GM12864 (cell line): ENCODE data around the gene NDUFAF4.

Experiments
- DNase-seq: peaks from one replicate; pipeline ENCODE4 v3.0.0-alpha.2; 2011; ENCODE audit warnings: low read depth
- H3K4me3 ChIP-seq: 2 replicates; pipeline ENCODE4 v1.5.1; 2011; ENCODE audit warnings: mild to moderate bottlenecking, low read depth, low read length, control low read depth
- TF ChIP-seq, protein P1 (sequence below): IDR thresholded peaks from 2 replicates; pipeline ENCODE4 v1.5.1; 2011; ENCODE audit warnings: low read depth, mild to moderate bottlenecking, moderate library complexity, low read length, control low read depth, inconsistent platforms; ENCODE audit errors: missing control alignments

The NDUFAF4 gene

DNA sequence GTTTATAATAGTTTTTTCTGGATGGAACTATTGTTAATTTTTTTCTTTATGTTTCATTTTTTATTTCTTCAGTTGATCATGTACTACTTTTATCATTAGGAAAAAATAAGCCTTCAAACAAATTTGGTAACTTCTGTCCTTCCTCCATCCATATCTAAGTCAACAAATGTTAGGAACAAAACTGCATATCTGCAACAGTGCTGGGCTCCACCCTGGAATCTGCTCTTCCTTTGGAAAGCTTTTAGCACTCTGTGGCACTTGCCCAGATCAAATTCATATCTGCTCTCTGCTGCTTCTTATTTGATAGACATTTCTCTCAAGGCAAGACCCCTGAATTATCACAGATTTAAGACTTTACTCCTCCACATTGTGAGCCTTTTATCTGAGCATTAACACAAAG, 36.1 kb downstream of the NDUFAF4 start:
- TF ChIP-seq, protein P1, sequence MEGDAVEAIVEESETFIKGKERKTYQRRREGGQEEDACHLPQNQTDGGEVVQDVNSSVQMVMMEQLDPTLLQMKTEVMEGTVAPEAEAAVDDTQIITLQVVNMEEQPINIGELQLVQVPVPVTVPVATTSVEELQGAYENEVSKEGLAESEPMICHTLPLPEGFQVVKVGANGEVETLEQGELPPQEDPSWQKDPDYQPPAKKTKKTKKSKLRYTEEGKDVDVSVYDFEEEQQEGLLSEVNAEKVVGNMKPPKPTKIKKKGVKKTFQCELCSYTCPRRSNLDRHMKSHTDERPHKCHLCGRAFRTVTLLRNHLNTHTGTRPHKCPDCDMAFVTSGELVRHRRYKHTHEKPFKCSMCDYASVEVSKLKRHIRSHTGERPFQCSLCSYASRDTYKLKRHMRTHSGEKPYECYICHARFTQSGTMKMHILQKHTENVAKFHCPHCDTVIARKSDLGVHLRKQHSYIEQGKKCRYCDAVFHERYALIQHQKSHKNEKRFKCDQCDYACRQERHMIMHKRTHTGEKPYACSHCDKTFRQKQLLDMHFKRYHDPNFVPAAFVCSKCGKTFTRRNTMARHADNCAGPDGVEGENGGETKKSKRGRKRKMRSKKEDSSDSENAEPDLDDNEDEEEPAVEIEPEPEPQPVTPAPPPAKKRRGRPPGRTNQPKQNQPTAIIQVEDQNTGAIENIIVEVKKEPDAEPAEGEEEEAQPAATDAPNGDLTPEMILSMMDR = no peak
- no peak overlapping the region for H3K4me3 ChIP-seq
- DNase-seq = no peak

DNA sequence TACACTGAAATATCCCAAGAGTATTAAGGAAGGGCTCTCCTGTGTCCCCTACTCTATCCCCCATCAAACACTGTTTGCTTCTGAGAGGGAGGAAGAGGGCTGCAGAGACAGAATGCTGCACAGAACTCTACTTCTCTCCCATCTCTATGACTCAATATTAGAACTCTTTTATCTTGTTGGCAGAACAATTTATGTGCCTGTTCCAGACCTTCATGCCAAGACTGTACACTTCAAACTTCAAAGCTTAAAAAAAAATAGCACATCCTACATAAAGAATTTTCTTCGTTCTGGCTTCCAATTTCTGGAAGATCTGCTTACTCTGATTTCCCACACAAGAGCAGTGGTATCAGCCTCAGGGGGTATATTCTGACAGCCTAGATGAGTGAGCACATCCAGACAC, 40.8 kb downstream of the NDUFAF4 start:
- TF ChIP-seq, protein P1 = no peak
- no peak overlapping the region for H3K4me3 ChIP-seq
- no peak for DNase-seq

DNA sequence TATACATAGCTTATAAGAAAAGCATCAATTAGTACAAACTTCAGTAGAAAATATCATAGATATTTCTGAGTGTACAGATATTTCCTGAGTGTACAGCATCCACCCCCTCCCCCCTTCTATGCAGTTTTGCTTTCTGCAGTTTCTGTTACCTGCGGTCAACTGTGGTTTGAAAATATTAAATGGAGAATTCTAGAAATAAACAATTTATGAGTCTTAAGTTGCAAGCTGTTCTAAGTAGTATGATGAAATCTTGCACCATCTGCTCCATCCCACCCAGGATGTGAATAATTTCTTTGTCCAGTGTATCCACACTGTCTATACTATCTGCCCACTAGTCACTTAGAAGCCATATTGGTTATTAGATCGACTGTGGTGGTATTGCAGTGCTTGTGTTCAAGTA, 44.6 kb downstream of the NDUFAF4 start:
- no peak overlapping the region for H3K4me3 ChIP-seq
- TF ChIP-seq, protein P1 = no peak
- peak; percentile 26 for DNase-seq

DNA sequence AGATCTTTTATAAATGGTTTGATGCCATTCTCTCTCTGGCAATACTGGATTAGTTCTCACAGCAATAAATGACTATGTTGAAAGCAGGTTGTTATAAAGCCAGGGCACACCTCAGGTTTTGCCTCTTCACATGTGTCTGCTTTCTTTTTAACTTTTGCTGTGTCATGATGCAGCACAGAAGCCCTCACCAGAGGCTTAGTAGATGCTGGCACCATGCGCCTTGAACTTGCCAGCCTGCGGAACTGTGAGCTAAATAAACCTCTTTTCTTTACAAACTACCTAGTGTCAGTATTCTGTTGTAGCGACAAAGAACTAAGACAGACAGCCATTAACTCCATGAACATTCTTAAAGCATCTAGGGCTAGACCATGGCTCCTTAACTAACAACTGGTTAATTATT, 45.1 kb downstream of the NDUFAF4 start:
- TF ChIP-seq, protein P1 = no peak
- DNase-seq = no peak
- H3K4me3 ChIP-seq = no peak overlapping the region

DNA sequence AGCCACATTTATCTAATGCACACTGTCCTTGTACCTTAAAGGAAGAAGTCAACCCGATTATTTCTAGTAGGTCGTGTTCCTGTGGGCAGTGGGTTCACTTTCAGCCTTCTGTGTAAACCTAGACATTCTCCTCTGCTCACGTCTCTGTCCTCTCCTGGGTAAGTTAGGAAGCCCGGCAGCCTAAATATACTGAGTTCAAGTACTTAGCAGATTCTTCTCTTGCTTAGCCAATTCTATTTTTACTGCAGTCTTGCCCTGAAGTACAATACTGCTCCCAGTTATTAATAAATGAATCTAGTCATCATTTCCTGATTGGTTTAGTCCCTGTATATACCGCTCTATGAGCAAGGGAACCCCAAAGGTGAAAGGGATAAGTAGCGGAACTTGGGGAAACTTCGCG, 45.8 kb downstream of the NDUFAF4 start:
- TF ChIP-seq, protein P1 = no peak

DNA sequence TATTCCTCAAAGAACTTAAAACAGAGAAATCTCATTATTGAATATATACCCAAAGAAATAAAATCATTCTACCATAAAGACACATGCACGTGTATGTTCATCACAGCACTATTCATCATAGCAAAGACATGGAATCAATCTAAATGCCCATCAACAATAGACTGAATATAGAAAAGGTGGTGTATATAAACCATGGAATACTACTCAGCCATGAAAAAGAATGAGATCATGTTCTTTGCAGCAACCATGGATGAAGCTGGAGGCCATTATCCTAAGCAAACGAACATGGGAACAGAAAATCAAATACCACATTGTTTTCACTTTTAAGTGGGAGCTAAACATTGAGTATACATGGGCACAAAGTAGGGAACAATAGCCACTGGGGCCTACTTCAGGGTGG, 48.1 kb downstream of the NDUFAF4 start:
- H3K4me3 ChIP-seq = no peak overlapping the region
- DNase-seq = no peak
- TF ChIP-seq, protein P1 = no peak

More for the DNA sequence above, 45.8 kb downstream of the NDUFAF4 start:
- DNase-seq = no peak
- no peak overlapping the region for H3K4me3 ChIP-seq

DNA sequence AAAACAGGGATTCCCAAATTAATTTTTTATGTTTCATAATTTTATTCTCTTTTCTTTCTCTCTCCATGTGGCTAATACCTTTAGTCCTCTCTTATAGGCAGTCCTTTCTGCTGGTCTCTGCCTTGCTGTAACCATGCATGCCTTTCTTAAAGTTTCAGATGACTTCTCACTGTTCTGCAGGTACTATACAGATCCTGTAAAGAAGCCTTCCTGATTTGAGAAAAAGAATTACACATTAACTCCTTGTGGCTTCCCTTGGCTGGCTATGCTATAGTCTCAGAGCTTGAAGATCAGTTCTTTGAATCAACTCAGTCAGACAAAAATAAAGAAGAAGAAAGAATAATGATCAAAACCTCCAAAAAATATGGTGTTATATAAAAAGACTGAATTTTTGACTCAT, 53.2 kb downstream of the NDUFAF4 start:
- TF ChIP-seq, protein P1 = no peak
- DNase-seq = no peak
- H3K4me3 ChIP-seq = no peak overlapping the region
